Lung (tissue), 12 donors: ENCODE results near the gene COL4A6. TPM values are rescaled to one million over a fixed set of nuclear protein-coding genes. Genes with fewer than 3 reads are reported as not detected.

ENCODE experiments used
- ATAC-seq: fragments of 200-7000 bp; cut with Tn5 transposase; one replicate; pipeline ENCODE4 v1.9.1; 2020; ENCODE audit warnings: moderate number of reproducible peaks; ENCODE audit not compliant: insufficient read depth, low FRiP score
- DNase-seq, 3 donors: peaks; one replicate each; pipeline ENCODE4 v3.0.0-alpha.2; 2013 to 2017
- H3K27ac ChIP-seq, 2 donors: one replicate each; pipeline ENCODE4 v1.5.1; 2013; ENCODE audit warnings: mild to moderate bottlenecking in 2 of 2, moderate library complexity in 2 of 2, control low read depth in 1 of 2, inconsistent platforms in 1 of 2, low read depth in 1 of 2, low read length in 1 of 2
- H3K27me3 ChIP-seq, 3 donors: one replicate each; pipeline ENCODE4 v1.5.1; 2013; ENCODE audit warnings: low read length in 2 of 3; ENCODE audit not compliant: control insufficient read depth in 3 of 3, insufficient read depth in 3 of 3
- H3K36me3 ChIP-seq, 4 donors: one replicate each; pipeline ENCODE4 v1.5.1; 2013; ENCODE audit warnings: low read length in 4 of 4, mild to moderate bottlenecking in 1 of 4, moderate library complexity in 1 of 4; ENCODE audit not compliant: control insufficient read depth in 4 of 4, insufficient read depth in 4 of 4
- H3K4me1 ChIP-seq, 5 donors: one replicate each; pipeline ENCODE4 v1.5.1; 2013; ENCODE audit warnings: low read length in 5 of 5, mild to moderate bottlenecking in 2 of 5, moderate library complexity in 1 of 5; ENCODE audit not compliant: control insufficient read depth in 5 of 5, insufficient read depth in 5 of 5
- H3K4me3 ChIP-seq: one replicate; pipeline ENCODE4 v1.5.1; 2013; ENCODE audit warnings: mild to moderate bottlenecking, control low read depth, moderate library complexity
- H3K9ac ChIP-seq, 2 donors: one replicate each; pipeline ENCODE4 v1.5.1; 2013; ENCODE audit warnings: low read length in 2 of 2, control low read depth in 1 of 2; ENCODE audit not compliant: insufficient read depth in 1 of 2
- H3K9me3 ChIP-seq, 4 donors: one replicate each; pipeline ENCODE4 v1.5.1; 2013; ENCODE audit warnings: low read length in 3 of 4, mild to moderate bottlenecking in 1 of 4, moderate library complexity in 1 of 4; ENCODE audit not compliant: control insufficient read depth in 4 of 4, insufficient read depth in 3 of 4
- CTCF ChIP-seq: IDR thresholded peaks from 2 replicates; pipeline ENCODE4 v1.5.1; 2012; ENCODE audit warnings: mild to moderate bottlenecking; ENCODE audit errors: control extremely low read depth, extremely low read depth
- WGBS, 2 donors: extraction: QIAGEN DNeasy Blood & Tissue Kit; methylation state at CpG; one replicate each; pipeline ENCODE4 v1.1.7; 2013; 5-methylcytosine and 5-hydroxymethylcytosine counted together
- polyA plus RNA-seq, 2 donors: library from polyadenylated mRNA; stranded (reverse); fragments of 200-250 nt; gene quantifications; one replicate each; pipeline ENCODE4 v1.2.1, GENCODE V29; 2013
- total RNA-seq, 2 donors: library from RNA; depleted of rRNA in 1 of 2; stranded (reverse); fragments of >200 nt in 1 of 2; gene quantifications; one replicate each; pipeline ENCODE4 v1.2.1, GENCODE V29; 2014 to 2021
- donor health status: control.
- donor health status: control.
- donor health status: Bipolar disorder and iron deficiency.
- donor health status: healthy.
- donor health status: DM: yes; HTN: yes; CAD: no.

The COL4A6 gene
- total and polyA plus RNA-seq, 4 donors, result 0.57 to 16.7 (median 1.6) TPM

- Histone ChIP-seq H3K27me3 (peaks cover 0 to 24% (median 0%) of the 10 kb centered on the region in 3 donors), H3K9ac (no peak overlapping the region), H3K4me3 (no peak overlapping the region), H3K9me3 (peaks cover 0 to 2% (median 0%) of the 10 kb centered on the region in 4 donors), H3K36me3 (no peaks in the 10 kb centered on the region), H3K4me1 (no peaks in the 10 kb centered on the region), H3K27ac (no peak overlapping the region)
- 77 to 91% methylated on average over 5 of the region's 5 CpGs for WGBS, 2 donors
- no peak for DNase-seq
- no peak for ATAC-seq
- TF ChIP-seq CTCF, result no peak
Observed at GRCh38 chrX:108250654-108251579, 187.3 kb downstream of the COL4A6 start.

GRCh38 chrX:108246304-108246954 is 191.8 kb downstream of the COL4A6 start:
- no peak overlapping the region for H3K9ac ChIP-seq
- H3K9me3 ChIP-seq, result no peaks in the 10 kb centered on the region
- no peak overlapping the region for H3K27ac ChIP-seq
- TF ChIP-seq CTCF, result no peak
- 92 to 97% methylated on average over 3 of the region's 3 CpGs for WGBS, 2 donors
- H3K36me3 ChIP-seq, result no peaks in the 10 kb centered on the region
- ATAC-seq (no peak), DNase-seq (no peak)
- H3K4me3 ChIP-seq, result no peak overlapping the region
- no peaks in the 10 kb centered on the region for H3K4me1 ChIP-seq
- peaks cover 0 to 40% (median 0%) of the 10 kb centered on the region in 3 donors for H3K27me3 ChIP-seq

GRCh38 chrX:108245462-108245861 is 192.8 kb downstream of the COL4A6 start:
- no peaks in the 10 kb centered on the region for H3K36me3 ChIP-seq
- no peak overlapping the region for H3K27ac ChIP-seq
- H3K27me3 ChIP-seq, result peaks cover 0 to 43% (median 3%) of the 10 kb centered on the region in 3 donors
- WGBS, 2 donors, result 53 to 89% methylated on average over 6 of the region's 6 CpGs
- no peak for TF ChIP-seq CTCF
- H3K4me3 ChIP-seq, result no peak overlapping the region
- no peak for ATAC-seq
- DNase-seq, result no peak
- H3K9ac ChIP-seq, result no peak overlapping the region
- no peaks in the 10 kb centered on the region for H3K4me1 ChIP-seq
- H3K9me3 ChIP-seq, result no peaks in the 10 kb centered on the region
